ENCODE results near the gene ZFPM1. TPM values are rescaled to one million over a fixed set of nuclear protein-coding genes. Genes with fewer than 3 reads are reported as not detected.
"Not testable (repeated sequence)": the region's sequence is repeated elsewhere in the genome, so short reads cannot be mapped to it uniquely, and the experiment has no call there.

The ZFPM1 gene
- total and polyA plus RNA-seq, 2 of the 8 experiments (the other 6 are each of a cell fraction or from before 2014, with no cell fraction given), result 0.74 to 4.8 TPM

GRCh38 chr16:88484505-88485365 lies 31.7 kb downstream of the ZFPM1 start (continued):
- TF ChIP-seq PHF8 (conservative IDR thresholded peaks at IDR 0.05; ENCODE audit: low read depth, low read length) (no peak), RXRA (IDR thresholded peaks at IDR 0.05; ENCODE audit: insufficient read depth, low read depth, low read length) (no peak), BACH1 (IDR thresholded peaks at IDR 0.05; ENCODE audit: low read length) (no peak), CREB1 (IDR thresholded peaks at IDR 0.05) (no peak), KDM5A (IDR thresholded peaks at IDR 0.05; ENCODE audit: low read length) (no peak), SIRT6 (IDR thresholded peaks at IDR 0.05; ENCODE audit: low read length) (no peak), RAD21 (IDR thresholded peaks at IDR 0.05 in 1 of 2, conservative IDR thresholded peaks at IDR 0.05 in 1 of 2; ENCODE audit: low read depth in 2 of 2, low read length in 2 of 2) (no peak)

DNA sequence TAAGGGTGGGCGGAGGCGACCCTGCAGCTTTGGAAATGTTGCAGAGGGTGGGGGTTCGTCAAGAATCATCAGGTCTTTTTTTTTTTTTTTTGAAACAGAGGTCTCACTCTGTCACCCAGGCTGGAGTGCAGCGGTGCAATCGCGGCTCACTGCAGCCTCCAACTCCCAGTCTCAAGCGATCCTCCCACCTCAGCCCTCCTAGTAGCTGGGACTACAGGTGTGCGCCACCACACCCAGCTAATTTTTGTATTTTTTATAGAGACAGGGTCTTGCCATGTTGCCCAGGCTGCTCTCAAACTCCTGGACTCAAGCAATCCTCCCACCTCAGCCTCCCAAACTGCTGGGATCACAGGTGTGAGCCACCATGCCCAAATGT lies 32.3 kb downstream of the ZFPM1 start:
- H4K8ac ChIP-seq (ENCODE audit: extremely low read depth, insufficient read depth, low read length); H2AFZ ChIP-seq (ENCODE audit: low read length); H4K91ac ChIP-seq (replicated peaks; ENCODE audit: insufficient read length, low read length); H2BK15ac ChIP-seq (ENCODE audit: low read length); H2AK5ac ChIP-seq (ENCODE audit: low read depth, low read length); H2BK120ac ChIP-seq (replicated peaks; ENCODE audit: low read depth, low read length); H3K79me2 ChIP-seq (ENCODE audit: control insufficient read depth in 1 of 2, insufficient read depth in 2 of 2, low read length in 2 of 2); H2BK20ac ChIP-seq (ENCODE audit: low read length); H3K4ac ChIP-seq (replicated peaks; ENCODE audit: insufficient read length, low read depth, low read length); H2BK12ac ChIP-seq (ENCODE audit: low read depth, low read length); H3K14ac ChIP-seq (ENCODE audit: insufficient read length); H3K27me3 ChIP-seq (replicated peaks in 1 of 4; ENCODE audit: control insufficient read depth in 3 of 4, extremely low read depth in 1 of 4, insufficient read depth in 3 of 4, low read length in 3 of 4); POLR2A ChIA-PET (ENCODE audit: partially characterized antibody); H2BK5ac ChIP-seq (ENCODE audit: low read depth, low read length); H3K4me2 ChIP-seq (ENCODE audit: insufficient read depth in 1 of 2, low read depth in 2 of 2, low read length in 2 of 2); H3K23ac ChIP-seq (ENCODE audit: insufficient read length); H3K23me2 ChIP-seq (ENCODE audit: low read depth, low read length); DNase-seq (ENCODE audit: low read depth in 1 of 2, low spot score in 2 of 2); FAIRE-seq; H3K27ac ChIP-seq (ENCODE audit: low read depth, low read length); H4K20me1 ChIP-seq (replicated peaks in 1 of 2; ENCODE audit: control insufficient read depth in 1 of 2, insufficient read depth in 2 of 2, low read length in 2 of 2); H3K9ac ChIP-seq (replicated peaks in 1 of 4; ENCODE audit: extremely low read depth in 1 of 4, low read depth in 3 of 4, low read length in 3 of 4); H3K18ac ChIP-seq (ENCODE audit: extremely low read depth, low read length); H3K56ac ChIP-seq (replicated peaks; ENCODE audit: insufficient read length, low read depth, low read length); H3K4me3 ChIP-seq (ENCODE audit: extremely low read depth in 1 of 4, insufficient read depth in 2 of 4, low read depth in 3 of 4, low read length in 4 of 4); H3K9me3 ChIP-seq (ENCODE audit: insufficient read depth in 2 of 2, low read depth in 1 of 2, low read length in 1 of 2); H3K79me1 ChIP-seq (ENCODE audit: low read depth, low read length); H4K5ac ChIP-seq (ENCODE audit: insufficient read length, low read depth, low read length); H3K36me3 ChIP-seq (ENCODE audit: control insufficient read depth in 2 of 4, insufficient read depth in 4 of 4, low read length in 3 of 4): not testable (repeated sequence)
- CTCF ChIA-PET (ENCODE audit: partially characterized antibody), result interaction anchor here (1.0 kb wide), 1 partner anchor 48 kb away, joined by 3 read pairs; no protein-coding TSS in a partner anchor
- WGBS, 2 experiments (ENCODE audit: extremely low coverage in 1 of 2, insufficient coverage in 1 of 2, insufficient read length in 1 of 2, insufficient replicate concordance in 2 of 2, low coverage in 1 of 2, low lambda C conversion rate in 2 of 2, missing lambda C conversion rate in 1 of 2), result 67% methylated on average over 3 of the region's 8 CpGs; no CpG with 5 or more reads in 1 of the 2 experiments
- H3K4me1 ChIP-seq (replicated peaks in 1 of 4; ENCODE audit: control insufficient read depth in 3 of 4, insufficient read depth in 4 of 4, low read length in 3 of 4), result peaks cover 0 to 11% (median 5%) of the 10 kb centered on the region in 4 experiments; a peak in 5 of 7 replicates
